ENCODE data around the gene VMP1. TPM values are rescaled to one million over a fixed set of nuclear protein-coding genes. Genes with fewer than 3 reads are reported as not detected.

VMP1 gene
- total and polyA plus RNA-seq, 2 donors (not counting 1 experiment from before 2014, with no cell fraction given) = 125 to 235 TPM

GRCh38 chr17:59856859-59857794 is 149.7 kb downstream of the VMP1 start:
- Histone ChIP-seq H3K79me2 (ENCODE audit: control insufficient read depth, insufficient read depth, low read length) (no peaks in the 10 kb centered on the region), H3K4me3 (replicated peaks in 1 of 4; ENCODE audit: control extremely low read depth in 1 of 4, insufficient read depth in 1 of 4, low read depth in 3 of 4, low read length in 4 of 4) (no peak overlapping the region), H3K9me3 (ENCODE audit: control insufficient read depth, insufficient read depth, low read depth, low read length) (no peaks in the 10 kb centered on the region), H3K36me3 (ENCODE audit: control insufficient read depth, insufficient read depth, low read length) (no peaks in the 10 kb centered on the region), H2AFZ (ENCODE audit: low read length) (no peak overlapping the region), H3K9ac (ENCODE audit: insufficient read depth, low read length) (no peak overlapping the region), H3K4me2 (ENCODE audit: extremely low read depth, insufficient read depth, low read length) (no peak overlapping the region), H3K27ac (ENCODE audit: insufficient read depth, low read length) (no peak overlapping the region), H3K4me1 (ENCODE audit: control insufficient read depth, extremely low read depth, insufficient read depth, low read length) (peaks cover 9% of the 10 kb centered on the region), H4K20me1 (ENCODE audit: control insufficient read depth, extremely low read depth, insufficient read depth, low read length) (no peaks in the 10 kb centered on the region), H3K27me3 (ENCODE audit: control insufficient read depth, insufficient read depth, low read length) (no peaks in the 10 kb centered on the region)
- no peak for DNase-seq (ENCODE audit: low read depth in 2 of 2)
- TF ChIP-seq CTCF (conservative IDR thresholded peaks at IDR 0.05 in 1 of 2, IDR thresholded peaks at IDR 0.05 in 1 of 2; ENCODE audit: low read depth in 1 of 2, low read length in 2 of 2) (no peak), EZH2 (IDR thresholded peaks at IDR 0.05; ENCODE audit: low read length, missing control alignments) (no peak)

GRCh38 chr17:59858167-59858816 is 150.8 kb downstream of the VMP1 start:
- Histone ChIP-seq H3K27ac (ENCODE audit: insufficient read depth, low read length) (no peak overlapping the region), H3K9ac (ENCODE audit: insufficient read depth, low read length) (no peak overlapping the region), H3K4me1 (ENCODE audit: control insufficient read depth, extremely low read depth, insufficient read depth, low read length) (no peaks in the 10 kb centered on the region), H2AFZ (ENCODE audit: low read length) (no peak overlapping the region), H3K79me2 (ENCODE audit: control insufficient read depth, insufficient read depth, low read length) (no peaks in the 10 kb centered on the region), H3K4me2 (ENCODE audit: extremely low read depth, insufficient read depth, low read length) (no peak overlapping the region), H3K4me3 (replicated peaks in 1 of 4; ENCODE audit: control extremely low read depth in 1 of 4, insufficient read depth in 1 of 4, low read depth in 3 of 4, low read length in 4 of 4) (no peak overlapping the region), H3K27me3 (ENCODE audit: control insufficient read depth, insufficient read depth, low read length) (no peaks in the 10 kb centered on the region), H3K36me3 (ENCODE audit: control insufficient read depth, insufficient read depth, low read length) (no peaks in the 10 kb centered on the region), H3K9me3 (ENCODE audit: control insufficient read depth, insufficient read depth, low read depth, low read length) (no peaks in the 10 kb centered on the region), H4K20me1 (ENCODE audit: control insufficient read depth, extremely low read depth, insufficient read depth, low read length) (no peaks in the 10 kb centered on the region)
- no peak for TF ChIP-seq CTCF (conservative IDR thresholded peaks at IDR 0.05 in 1 of 2, IDR thresholded peaks at IDR 0.05 in 1 of 2; ENCODE audit: low read depth in 1 of 2, low read length in 2 of 2)
- TF ChIP-seq EZH2 (IDR thresholded peaks at IDR 0.05; ENCODE audit: low read length, missing control alignments) = no peak
- DNase-seq (ENCODE audit: low read depth in 2 of 2) = no peak

- no peak overlapping the region for H2AFZ ChIP-seq (ENCODE audit: low read length)
- H3K36me3 ChIP-seq (ENCODE audit: control insufficient read depth, insufficient read depth, low read length) = no peaks in the 10 kb centered on the region
- H3K4me2 ChIP-seq (ENCODE audit: extremely low read depth, insufficient read depth, low read length) = no peak overlapping the region
- no peaks in the 10 kb centered on the region for H3K79me2 ChIP-seq (ENCODE audit: control insufficient read depth, insufficient read depth, low read length)
- DNase-seq (ENCODE audit: low read depth in 2 of 2) = no peak
- TF ChIP-seq CTCF (conservative IDR thresholded peaks at IDR 0.05 in 1 of 2, IDR thresholded peaks at IDR 0.05 in 1 of 2; ENCODE audit: low read depth in 1 of 2, low read length in 2 of 2) (no peak), EZH2 (IDR thresholded peaks at IDR 0.05; ENCODE audit: low read length, missing control alignments) (no peak)
- H3K4me3 ChIP-seq (replicated peaks in 1 of 4; ENCODE audit: control extremely low read depth in 1 of 4, insufficient read depth in 1 of 4, low read depth in 3 of 4, low read length in 4 of 4) = no peak overlapping the region
- H4K20me1 ChIP-seq (ENCODE audit: control insufficient read depth, extremely low read depth, insufficient read depth, low read length) = no peaks in the 10 kb centered on the region
- no peaks in the 10 kb centered on the region for H3K4me1 ChIP-seq (ENCODE audit: control insufficient read depth, extremely low read depth, insufficient read depth, low read length)
- H3K27me3 ChIP-seq (ENCODE audit: control insufficient read depth, insufficient read depth, low read length) = no peaks in the 10 kb centered on the region
- H3K27ac ChIP-seq (ENCODE audit: insufficient read depth, low read length) = no peak overlapping the region
- H3K9ac ChIP-seq (ENCODE audit: insufficient read depth, low read length) = no peak overlapping the region
- no peaks in the 10 kb centered on the region for H3K9me3 ChIP-seq (ENCODE audit: control insufficient read depth, insufficient read depth, low read depth, low read length)
Measured at GRCh38 chr17:59858932-59859331, 151.5 kb downstream of the VMP1 start.
